SK-N-SH (cell line): Measurements from ENCODE around the gene GSK3A. TPM values are rescaled to one million over a fixed set of nuclear protein-coding genes. Genes with fewer than 3 reads are reported as not detected.

Experiments used
- CTCF ChIA-PET: fragments of 300-600, 350-600 bp; formaldehyde crosslinking; extraction: SDS; loops from one replicate; lab custom pipeline; 2021; lab: Yijun Ruan, JAX
- POLR2A ChIA-PET: fragments of 350-600 bp; sonication (Branson Sonifier 250); formaldehyde crosslinking; extraction: SDS; loops from one replicate; lab custom pipeline; 2020; ENCODE audit warnings: antibody characterized with exemption, inconsistent platforms; lab: Yijun Ruan, JAX
- DNase-seq: peaks from one replicate; pipeline ENCODE4 v3.0.0; 2012
- H2AFZ ChIP-seq: fragments of 200-600 bp; sonication (generic); 2 replicates; pipeline ENCODE4 v1.8.1; 2016; ENCODE audit warnings: antibody characterized with exemption, mild to moderate bottlenecking, low read depth
- H3F3A ChIP-seq: fragments of 200-600 bp; sonication (generic); replicated peaks from 2 replicates; pipeline ENCODE3; 2016; ENCODE audit warnings: antibody characterized with exemption, mild to moderate bottlenecking; ENCODE audit not compliant: insufficient read depth
- H3K27ac ChIP-seq, 2 experiments: fragments of 200-500 bp in 1 of 2; fragments of 200-600 bp in 1 of 2; sonication (Bioruptor generic) in 1 of 2; sonication (generic), shearing (Covaris generic) in 1 of 2; 2 replicates each; pipeline versions ENCODE4 v1.5.1 to v1.6.1; 2014 to 2016; ENCODE audit warnings: low read depth in 2 of 2, inconsistent platforms in 1 of 2, low read length in 1 of 2, mild to moderate bottlenecking in 1 of 2, mixed read lengths in 1 of 2
- H3K27me3 ChIP-seq: fragments of 200-600 bp; sonication (generic), shearing (Covaris generic); 2 replicates; pipeline ENCODE4 v1.6.1; 2016; ENCODE audit warnings: mixed run types; ENCODE audit not compliant: insufficient read depth
- H3K36me3 ChIP-seq, 2 experiments: fragments of 200-500 bp in 1 of 2; fragments of 200-600 bp in 1 of 2; sonication (Bioruptor generic) in 1 of 2; sonication (generic) in 1 of 2; replicated peaks in 1 of 2; 2 replicates each; pipeline versions ENCODE3 to v1.5.1; 2014 to 2016; ENCODE audit warnings: low read length in 1 of 2, mild to moderate bottlenecking in 1 of 2; ENCODE audit not compliant: insufficient read depth in 2 of 2, control insufficient read depth in 1 of 2
- H3K4me1 ChIP-seq, 2 experiments: fragments of 200-500 bp in 1 of 2; fragments of 200-600 bp in 1 of 2; sonication (Bioruptor generic) in 1 of 2; sonication (generic), shearing (Covaris generic) in 1 of 2; 2 replicates each; pipeline versions ENCODE4 v1.5.1 to v1.6.1; 2014 to 2016; ENCODE audit warnings: low read depth in 1 of 2, low read length in 1 of 2, mixed run types in 1 of 2; ENCODE audit not compliant: insufficient read depth in 2 of 2, control insufficient read depth in 1 of 2
- H3K4me2 ChIP-seq: fragments of 200-600 bp; sonication (generic), shearing (Covaris generic); 2 replicates; pipeline ENCODE4 v1.6.1; 2017; ENCODE audit warnings: mixed run types
- H3K4me3 ChIP-seq, 2 experiments: fragments of 200-500 bp in 1 of 2; fragments of 200-600 bp in 1 of 2; sonication (Bioruptor generic) in 1 of 2; sonication (generic), shearing (Covaris generic) in 1 of 2; 2 replicates each; pipeline versions ENCODE4 v1.5.1 to v1.8.1; 2014 to 2016; ENCODE audit warnings: low read depth in 2 of 2, inconsistent platforms in 1 of 2, low read length in 1 of 2, mild to moderate bottlenecking in 1 of 2, mixed read lengths in 1 of 2, moderate library complexity in 1 of 2
- H3K79me2 ChIP-seq: fragments of 200-600 bp; sonication (generic); 2 replicates; pipeline ENCODE4 v1.8.1; 2017; ENCODE audit warnings: mild to moderate bottlenecking; ENCODE audit not compliant: insufficient read depth
- H3K9ac ChIP-seq: fragments of 200-600 bp; sonication (generic); 2 replicates; pipeline ENCODE4 v1.6.1; 2017; ENCODE audit warnings: mixed run types
- H3K9me2 ChIP-seq: fragments of 200-600 bp; sonication (generic); 2 replicates; pipeline ENCODE4 v1.6.1; 2017; ENCODE audit warnings: mixed run types
- H3K9me3 ChIP-seq: fragments of 200-600 bp; sonication (generic); 2 replicates; pipeline ENCODE4 v1.6.1; 2017; ENCODE audit warnings: mixed run types, mild to moderate bottlenecking, moderate library complexity
- H4K20me1 ChIP-seq: fragments of 200-600 bp; sonication (generic); 2 replicates; pipeline ENCODE4 v1.6.1; 2017; ENCODE audit warnings: mild to moderate bottlenecking, mixed run types; ENCODE audit not compliant: insufficient read depth
- CTCF ChIP-seq: fragments of 200-600 bp; sonication (generic); IDR thresholded peaks from 2 replicates; pipeline ENCODE4 v1.6.1; 2017; ENCODE audit warnings: antibody characterized with exemption, mild to moderate bottlenecking, moderate library complexity
- ELF1 ChIP-seq: IDR thresholded peaks from 2 replicates; pipeline ENCODE4 v1.4.0; 2012
- EP300 ChIP-seq, 2 experiments: IDR thresholded peaks; 2 replicates each; pipeline versions ENCODE4 v1.4.0 to v1.6.1; 2012; ENCODE audit warnings: borderline replicate concordance in 1 of 2, low read depth in 1 of 2, low read length in 1 of 2
- FOSL2 ChIP-seq: IDR thresholded peaks from 2 replicates; pipeline ENCODE4 v1.4.0; 2012; ENCODE audit warnings: low read depth, mild to moderate bottlenecking, moderate library complexity, borderline replicate concordance
- FOXJ3 ChIP-seq: sonication (generic); formaldehyde crosslinking; IDR thresholded peaks from 2 replicates; pipeline ENCODE4 v1.5.1; 2020; ENCODE audit warnings: mild to moderate bottlenecking, missing genetic modification reagents
- MXI1 ChIP-seq: IDR thresholded peaks from 2 replicates; pipeline ENCODE4 v1.6.1; 2012; ENCODE audit warnings: mild to moderate bottlenecking, low read depth, low read length, improper control_type of control experiment
- NRF1 ChIP-seq: IDR thresholded peaks from 2 replicates; pipeline ENCODE4 v1.6.1; 2012; ENCODE audit warnings: low read depth, mild to moderate bottlenecking, low read length
- PBX3 ChIP-seq: IDR thresholded peaks from 2 replicates; pipeline ENCODE4; 2012
- POLR2AphosphoS5 ChIP-seq: IDR thresholded peaks from 2 replicates; pipeline ENCODE4 v1.6.1; 2012; ENCODE audit warnings: low read depth, low read length
- SIN3A ChIP-seq: IDR thresholded peaks from 2 replicates; pipeline ENCODE4 v1.6.1; 2012; ENCODE audit warnings: low read depth, mild to moderate bottlenecking, low read length, moderate library complexity, borderline replicate concordance
- SMC3 ChIP-seq: IDR thresholded peaks from 2 replicates; pipeline ENCODE4 v1.6.1; 2012; ENCODE audit warnings: low read depth, low read length, improper control_type of control experiment
- TCF12 ChIP-seq: IDR thresholded peaks from 2 replicates; pipeline ENCODE4 v1.4.0; 2012
- YY1 ChIP-seq: IDR thresholded peaks from 2 replicates; pipeline ENCODE4 v1.4.0; 2012; ENCODE audit warnings: low read depth, mild to moderate bottlenecking
- WGBS: methylation state at CpG from one replicate; pipeline ENCODE4 v1.1.6; 2017; ENCODE audit warnings: low lambda C conversion rate; 5-methylcytosine and 5-hydroxymethylcytosine counted together
- polyA plus RNA-seq, 3 experiments: library from polyadenylated mRNA; depleted of rRNA; stranded (reverse); fragments of >200 nt; gene quantifications; 2 replicates each; pipeline ENCODE4 v1.2.3, GENCODE V29; 2012
- TF ChIP-seq, protein P1 (sequence below): IDR thresholded peaks from 2 replicates; pipeline ENCODE4 v1.4.0; 2012; ENCODE audit warnings: low read depth, borderline replicate concordance
- TF ChIP-seq, protein P2 (sequence below): IDR thresholded peaks from 2 replicates; pipeline ENCODE4 v1.4.0; 2012; ENCODE audit warnings: low read depth, borderline replicate concordance

Gene GSK3A
- polyA plus RNA-seq, 1 of the 3 experiments (the other 2 are of a cell fraction) = 42.1 TPM

DNA sequence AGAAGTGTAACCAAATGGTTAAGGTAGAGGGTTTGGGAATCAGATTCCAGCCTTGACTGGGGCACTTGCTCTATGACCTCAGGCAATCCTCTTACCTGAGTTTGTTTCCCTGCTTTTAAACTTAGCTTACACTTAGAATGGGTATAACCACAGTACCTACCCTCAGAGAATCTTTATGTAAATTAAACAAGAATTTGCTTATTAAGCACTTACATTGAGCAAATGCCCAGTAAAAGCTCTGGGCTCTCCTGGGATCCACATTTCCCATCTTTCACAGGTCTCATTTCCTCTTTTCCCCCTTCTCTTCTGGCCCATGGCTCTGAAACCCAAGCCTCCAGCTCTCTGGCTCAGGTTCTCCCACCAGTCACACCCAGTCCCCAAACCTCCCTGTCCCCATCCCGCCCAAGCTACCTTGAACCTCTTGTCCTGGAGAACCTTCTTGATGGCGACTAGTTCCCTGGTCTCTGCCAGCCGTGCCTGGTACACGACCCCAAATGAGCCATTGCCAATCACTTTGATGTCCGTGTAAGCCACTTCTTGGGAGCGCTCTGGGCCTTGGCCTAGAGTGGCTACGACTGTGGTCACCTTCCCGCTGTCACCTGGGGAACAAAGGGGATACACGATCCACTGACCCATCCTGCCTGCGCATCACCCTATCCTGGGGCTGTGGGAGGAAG is 2.7 kb downstream of the GSK3A start:
- WGBS = 90% methylated on average over 8 of the region's 10 CpGs
- Histone ChIP-seq H3F3A (peaks cover 13% of the 10 kb centered on the region), H3K4me2 (no peak overlapping the region), H3K9ac (no peak overlapping the region), H3K4me1 (peaks cover 6 to 14% of the 10 kb centered on the region in 2 experiments; a peak in 2 of 4 replicates), H3K4me3 (no peak overlapping the region; a peak in 1 of 4 replicates), H3K27ac (no peak overlapping the region), H3K9me3 (no peaks in the 10 kb centered on the region), H3K79me2 (peaks cover 73% of the 10 kb centered on the region), H3K27me3 (no peaks in the 10 kb centered on the region), H3K9me2 (no peaks in the 10 kb centered on the region), H4K20me1 (no peaks in the 10 kb centered on the region), H3K36me3 (peaks cover 11 to 34% of the 10 kb centered on the region in 2 experiments), H2AFZ (no peak overlapping the region)
- no peak for DNase-seq
- TF ChIP-seq ELF1 (no peak), NRF1 (no peak), SMC3 (no peak), POLR2AphosphoS5 (no peak), PBX3 (no peak), FOSL2 (no peak), FOXJ3 (no peak), CTCF (no peak), SIN3A (no peak), YY1 (no peak), MXI1 (no peak), EP300 (IDR thresholded peaks at IDR 0.05; ENCODE audit: borderline replicate concordance in 1 of 2, low read depth in 1 of 2, low read length in 1 of 2) (no peak), TCF12 (no peak)
- TF ChIP-seq, protein P1, sequence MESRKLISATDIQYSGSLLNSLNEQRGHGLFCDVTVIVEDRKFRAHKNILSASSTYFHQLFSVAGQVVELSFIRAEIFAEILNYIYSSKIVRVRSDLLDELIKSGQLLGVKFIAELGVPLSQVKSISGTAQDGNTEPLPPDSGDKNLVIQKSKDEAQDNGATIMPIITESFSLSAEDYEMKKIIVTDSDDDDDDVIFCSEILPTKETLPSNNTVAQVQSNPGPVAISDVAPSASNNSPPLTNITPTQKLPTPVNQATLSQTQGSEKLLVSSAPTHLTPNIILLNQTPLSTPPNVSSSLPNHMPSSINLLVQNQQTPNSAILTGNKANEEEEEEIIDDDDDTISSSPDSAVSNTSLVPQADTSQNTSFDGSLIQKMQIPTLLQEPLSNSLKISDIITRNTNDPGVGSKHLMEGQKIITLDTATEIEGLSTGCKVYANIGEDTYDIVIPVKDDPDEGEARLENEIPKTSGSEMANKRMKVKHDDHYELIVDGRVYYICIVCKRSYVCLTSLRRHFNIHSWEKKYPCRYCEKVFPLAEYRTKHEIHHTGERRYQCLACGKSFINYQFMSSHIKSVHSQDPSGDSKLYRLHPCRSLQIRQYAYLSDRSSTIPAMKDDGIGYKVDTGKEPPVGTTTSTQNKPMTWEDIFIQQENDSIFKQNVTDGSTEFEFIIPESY = no peak
- TF ChIP-seq, protein P2, sequence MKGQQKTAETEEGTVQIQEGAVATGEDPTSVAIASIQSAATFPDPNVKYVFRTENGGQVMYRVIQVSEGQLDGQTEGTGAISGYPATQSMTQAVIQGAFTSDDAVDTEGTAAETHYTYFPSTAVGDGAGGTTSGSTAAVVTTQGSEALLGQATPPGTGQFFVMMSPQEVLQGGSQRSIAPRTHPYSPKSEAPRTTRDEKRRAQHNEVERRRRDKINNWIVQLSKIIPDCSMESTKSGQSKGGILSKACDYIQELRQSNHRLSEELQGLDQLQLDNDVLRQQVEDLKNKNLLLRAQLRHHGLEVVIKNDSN = no peak
- ChIA-PET CTCF (interaction anchor here (0.9 to 14.8 kb wide), 8 partner anchors 23 to 158 kb away, joined by 3 to 205 read pairs (median 4); partner anchors contain the start of gene POU2F2), POLR2A (interaction anchor here (1.1 kb wide), 1 partner anchor 19 kb away, joined by 3 read pairs; no protein-coding TSS in a partner anchor)
